Stomach (tissue), 9 donors: ENCODE results near the gene RIN3. TPM values are rescaled to one million over a fixed set of nuclear protein-coding genes. Genes with fewer than 3 reads are reported as not detected.

ENCODE experiments used
- DNase-seq, 2 donors: peaks; one replicate each; pipeline versions ENCODE4 v3.0.0 to v3.0.0-alpha.2; 2013 to 2019
- H3K27ac ChIP-seq, 5 donors: fragments of 200-600 bp in 4 of 5; sonication (generic) in 4 of 5; one replicate each; pipeline ENCODE4 v1.5.1; 2013 to 2019; ENCODE audit warnings: mild to moderate bottlenecking in 1 of 5, moderate library complexity in 1 of 5
- H3K27me3 ChIP-seq, 3 donors: fragments of 200-600 bp; sonication (generic); one replicate each; pipeline ENCODE4 v1.5.1; 2017 to 2019; ENCODE audit warnings: mixed run types in 1 of 3
- H3K36me3 ChIP-seq, 4 donors: fragments of 200-600 bp; sonication (generic); 1 replicate in 3 of 4; 2 replicates in 1 of 4; pipeline ENCODE4 v1.5.1; 2016 to 2019
- H3K4me1 ChIP-seq, 4 donors: fragments of 200-600 bp; sonication (generic); one replicate each; pipeline ENCODE4 v1.5.1; 2016 to 2019
- H3K4me3 ChIP-seq, 4 donors: fragments of 200-600 bp; sonication (generic) in 3 of 4; one replicate each; pipeline ENCODE4 v1.5.1; 2016 to 2019; ENCODE audit warnings: mild to moderate bottlenecking in 1 of 4
- H3K9me3 ChIP-seq, 4 donors: fragments of 200-600 bp; sonication (generic); one replicate each; pipeline ENCODE4 v1.5.1; 2016 to 2019
- CTCF ChIP-seq, 7 experiments: fragments of 450-650 bp in 4 of 7; fragments of 200-600 bp in 3 of 7; sonication (generic) in 3 of 7; IDR thresholded peaks; one replicate each; pipeline ENCODE4 v1.5.1; 2016 to 2019; ENCODE audit warnings: antibody characterized with exemption in 7 of 7, control low read depth in 2 of 7, mild to moderate bottlenecking in 1 of 7
- EP300 ChIP-seq: sonication (generic); formaldehyde crosslinking; IDR thresholded peaks from one replicate; pipeline ENCODE4 v1.6.1; 2017; ENCODE audit warnings: antibody characterized with exemption
- POLR2A ChIP-seq, 4 donors: fragments of 450-650 bp; IDR thresholded peaks; one replicate each; pipeline ENCODE4 v1.6.1; 2016; ENCODE audit warnings: antibody characterized with exemption in 4 of 4, control low read depth in 2 of 4, mild to moderate bottlenecking in 1 of 4, moderate library complexity in 1 of 4
- POLR2AphosphoS5 ChIP-seq, 3 donors: sonication (generic); formaldehyde crosslinking; IDR thresholded peaks; one replicate each; pipeline ENCODE4 v1.6.1; 2016; ENCODE audit warnings: antibody characterized with exemption in 3 of 3
- WGBS, 5 donors: extraction: QIAGEN DNeasy Blood & Tissue Kit in 3 of 5; methylation state at CpG; one replicate each; pipeline versions ENCODE4 v1.1.5 to v1.1.7; 2013 to 2018; 5-methylcytosine and 5-hydroxymethylcytosine counted together
- intact Hi-C: fragments of 100-400 bp; cut with DNase I; formaldehyde crosslinking; loops from one replicate; pipeline ENCODE4 v1.15.1; 2023; ENCODE audit warnings: low total_unique reads
- polyA plus RNA-seq, 3 donors: library from polyadenylated mRNA; stranded (reverse); fragments of 200-250 nt; gene quantifications; one replicate each; pipeline ENCODE4 v1.2.3, GENCODE V29; 2013
- total RNA-seq, 5 donors: library from RNA; depleted of rRNA; stranded (reverse); fragments of >200 nt; gene quantifications; one replicate each; pipeline versions ENCODE4 v1.1.0 to v1.2.3, GENCODE V29; 2014 to 2016
- donor health status: healthy with polysubstance abuse.
- donor health status: Bipolar disorder and iron deficiency.
- donor health status: healthy.

The RIN3 gene
- total and polyA plus RNA-seq, 8 donors: 5.0 to 47.8 (median 8.0) TPM

DNA sequence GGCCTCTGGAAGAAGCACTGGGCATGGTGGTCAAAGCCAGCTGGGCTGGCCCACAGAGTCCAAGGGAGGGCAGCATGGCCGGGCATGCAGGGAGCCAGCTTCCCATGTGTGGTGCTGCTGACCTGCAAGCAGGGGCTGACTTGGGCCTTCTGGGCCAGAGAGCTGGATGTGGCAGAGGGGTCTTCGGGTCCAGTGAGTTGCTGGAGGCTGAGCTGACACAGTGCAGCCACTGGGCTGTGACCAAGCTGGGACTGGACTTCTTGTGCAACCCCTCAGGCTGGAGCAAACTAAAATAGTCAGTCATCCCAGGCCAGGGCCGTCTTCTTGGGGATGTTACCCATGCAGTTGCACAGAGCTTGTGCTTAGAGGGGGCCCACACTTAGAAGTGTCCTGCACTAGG, 7.3 kb upstream of the RIN3 start:
- intact Hi-C loops: no loop called here
- 73 to 92% (median 79%) methylated on average over 2 to 3 of the region's 3 CpGs for WGBS, 5 donors
- H3K36me3 ChIP-seq: no peaks in the 10 kb centered on the region

GRCh38 chr14:92507174-92507768, 6.3 kb upstream of the RIN3 start:
- intact Hi-C loops: no loop called here
- Histone ChIP-seq H3K9me3 (no peaks in the 10 kb centered on the region), H3K27ac (no peak overlapping the region), H3K36me3 (no peaks in the 10 kb centered on the region), H3K27me3 (no peaks in the 10 kb centered on the region), H3K4me1 (peaks cover 0 to 20% (median 4%) of the 10 kb centered on the region in 4 donors), H3K4me3 (no peak overlapping the region)
- TF ChIP-seq EP300: no peak
- no peak for TF ChIP-seq POLR2A (IDR thresholded peaks at IDR 0.05)
- no peak for TF ChIP-seq CTCF (IDR thresholded peaks at IDR 0.05)
- no peak for TF ChIP-seq POLR2AphosphoS5 (IDR thresholded peaks at IDR 0.05)
- WGBS, 5 donors: 49 to 66% (median 62%) methylated on average over 3 to 4 of the region's 4 CpGs
- DNase-seq: peak in 1 of 2 donors; percentile 34

More for the DNA sequence above, 7.3 kb upstream of the RIN3 start:
- Histone ChIP-seq H3K27me3 (no peaks in the 10 kb centered on the region), H3K4me3 (no peak overlapping the region), H3K27ac (no peak overlapping the region), H3K9me3 (no peaks in the 10 kb centered on the region), H3K4me1 (peaks cover 0 to 11% (median 2%) of the 10 kb centered on the region in 4 donors)
- DNase-seq: no peak
- TF ChIP-seq POLR2A (IDR thresholded peaks at IDR 0.05) (no peak), CTCF (IDR thresholded peaks at IDR 0.05) (no peak), EP300 (no peak), POLR2AphosphoS5 (IDR thresholded peaks at IDR 0.05) (no peak)

DNA sequence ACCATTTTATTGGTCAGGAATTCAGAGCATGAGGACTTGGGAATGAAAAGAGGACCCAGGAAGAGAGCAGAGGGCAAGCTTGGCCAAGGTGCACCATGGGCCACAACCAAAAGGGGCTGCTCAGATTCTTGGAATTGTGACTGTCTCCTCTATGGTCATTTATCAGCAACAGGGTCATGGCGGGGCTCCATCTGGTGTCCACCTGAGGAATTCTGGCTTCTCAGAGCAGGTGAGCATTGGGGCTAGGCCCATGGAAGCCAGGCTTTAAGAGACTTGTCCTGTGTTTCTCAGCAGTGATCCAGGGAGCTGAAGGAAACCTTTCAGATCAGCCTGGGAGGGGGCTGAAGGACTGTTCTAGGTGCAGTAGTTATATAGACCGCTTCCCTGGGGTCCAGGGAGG, 2.6 kb upstream of the RIN3 start:
- H3K4me1 ChIP-seq: peaks cover 0 to 50% (median 26%) of the 10 kb centered on the region in 4 donors
- no peak for DNase-seq
- peak overlapping the region in 2 of 5 donors; percentile 18 to 57 for H3K27ac ChIP-seq
- peaks cover 0 to 23% (median 20%) of the 10 kb centered on the region in 3 donors for H3K27me3 ChIP-seq
- no peaks in the 10 kb centered on the region for H3K36me3 ChIP-seq
- WGBS, 5 donors: 68 to 95% (median 88%) methylated on average over 2 of the region's 2 CpGs
- TF ChIP-seq EP300: no peak
- no peak for TF ChIP-seq POLR2AphosphoS5 (IDR thresholded peaks at IDR 0.05)
- TF ChIP-seq POLR2A (IDR thresholded peaks at IDR 0.05): no peak
- no peak for TF ChIP-seq CTCF (IDR thresholded peaks at IDR 0.05)
- intact Hi-C loops: no loop called here
- no peak overlapping the region for H3K4me3 ChIP-seq
- H3K9me3 ChIP-seq: no peaks in the 10 kb centered on the region

GRCh38 chr14:92511453-92512238, 1.9 kb upstream of the RIN3 start:
- no peak overlapping the region for H3K4me3 ChIP-seq
- H3K4me1 ChIP-seq: peaks cover 0 to 55% (median 29%) of the 10 kb centered on the region in 4 donors
- no peaks in the 10 kb centered on the region for H3K9me3 ChIP-seq
- no peaks in the 10 kb centered on the region for H3K36me3 ChIP-seq
- DNase-seq: peak in 1 of 2 donors; percentile 71
- peaks cover 0 to 23% (median 20%) of the 10 kb centered on the region in 3 donors for H3K27me3 ChIP-seq
- H3K27ac ChIP-seq: peak overlapping the region in 3 of 5 donors; percentile 18 to 57 (median 34)
- TF ChIP-seq EP300 (no peak), CTCF (IDR thresholded peaks at IDR 0.05) (no peak), POLR2AphosphoS5 (IDR thresholded peaks at IDR 0.05) (no peak), POLR2A (IDR thresholded peaks at IDR 0.05) (no peak)
- WGBS, 5 donors: 39 to 51% (median 44%) methylated on average over 6 of the region's 6 CpGs
- intact Hi-C loops: no loop called here
